Ureter (tissue), 1 donor: Measurements from ENCODE around the gene E2F1. TPM values are rescaled to one million over a fixed set of nuclear protein-coding genes. Genes with fewer than 3 reads are reported as not detected.
"Not testable (repeated sequence)": the region's sequence is repeated elsewhere in the genome, so short reads cannot be mapped to it uniquely, and the experiment has no call there.

Experiments
- DNase-seq: peaks from one replicate; pipeline ENCODE4 v3.0.0-alpha.2; 2020; ENCODE audit warnings: low spot score
- total RNA-seq: library from RNA; stranded (reverse); gene quantifications from one replicate; pipeline ENCODE4 v1.2.4, GENCODE V29; 2023
- donor health status: DM: yes; HTN: yes; CAD: no.

Gene E2F1
- total RNA-seq, 1 donor from 2014 or later: 2.0 TPM

GRCh38 chr20:33658929-33659328 is 27.3 kb downstream of the E2F1 start:
- no peak for DNase-seq

DNA sequence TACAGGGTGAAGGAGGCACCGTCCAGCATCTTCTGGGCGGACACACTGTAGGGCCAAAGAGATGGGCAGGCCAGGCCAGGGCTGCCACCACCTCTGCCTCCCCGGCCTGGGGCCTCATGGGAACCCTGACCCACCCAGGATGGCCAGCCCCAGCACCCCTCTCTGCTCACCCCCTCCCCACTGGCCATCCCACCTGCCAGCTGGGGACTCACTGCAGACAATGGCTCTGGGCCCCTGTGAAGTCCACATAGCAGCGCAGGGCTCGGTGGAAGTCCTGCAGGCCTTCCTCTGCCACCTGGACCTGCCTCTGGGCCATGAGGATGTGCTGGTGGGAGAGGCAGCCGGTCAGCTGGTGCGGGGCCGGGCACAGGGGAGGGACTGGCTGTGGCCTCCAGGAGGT is 27.7 kb downstream of the E2F1 start:
- no peak for DNase-seq

GRCh38 chr20:33657704-33658095 is 28.5 kb downstream of the E2F1 start:
- no peak for DNase-seq

- DNase-seq: no peak
Measured at GRCh38 chr20:33656783-33657703, 29.1 kb downstream of the E2F1 start.

DNA sequence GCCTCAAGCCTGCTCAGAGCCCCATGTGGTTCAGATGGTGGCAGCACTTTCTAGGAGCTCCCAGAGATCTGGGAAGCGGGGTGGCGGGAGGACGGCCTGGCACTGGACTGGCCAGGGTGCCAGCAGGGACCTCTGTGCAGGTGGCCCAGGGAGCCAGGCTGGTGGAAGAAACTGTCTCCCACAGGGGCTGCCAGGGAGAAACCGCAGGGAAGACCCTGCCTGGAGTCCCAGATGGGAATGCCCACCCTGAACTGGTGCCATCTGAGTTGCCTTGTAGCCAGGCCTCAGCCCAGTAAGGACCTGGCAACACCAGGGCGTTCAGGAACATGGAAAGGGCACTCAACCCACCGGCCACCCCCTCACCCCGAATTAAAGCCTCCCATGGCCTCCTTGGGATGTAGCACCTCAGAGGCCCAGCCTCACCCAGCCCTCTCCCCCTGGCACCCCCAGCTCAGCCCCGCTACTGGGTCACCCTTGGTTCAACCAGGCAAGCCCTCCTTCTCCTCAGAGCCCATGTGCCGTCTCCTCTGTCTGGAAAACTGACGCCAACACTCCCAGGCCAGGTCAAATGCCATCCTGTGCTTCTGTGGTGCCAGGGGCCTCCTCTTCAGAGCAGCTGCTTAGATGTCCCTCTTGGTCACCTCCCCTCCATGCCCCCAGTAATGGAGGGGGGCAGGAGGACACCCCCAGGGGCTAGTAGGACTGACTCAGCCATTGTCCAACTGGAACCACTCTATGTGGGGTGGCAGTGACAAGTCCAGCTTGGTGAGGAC is 30.0 kb downstream of the E2F1 start:
- DNase-seq: no peak

DNA sequence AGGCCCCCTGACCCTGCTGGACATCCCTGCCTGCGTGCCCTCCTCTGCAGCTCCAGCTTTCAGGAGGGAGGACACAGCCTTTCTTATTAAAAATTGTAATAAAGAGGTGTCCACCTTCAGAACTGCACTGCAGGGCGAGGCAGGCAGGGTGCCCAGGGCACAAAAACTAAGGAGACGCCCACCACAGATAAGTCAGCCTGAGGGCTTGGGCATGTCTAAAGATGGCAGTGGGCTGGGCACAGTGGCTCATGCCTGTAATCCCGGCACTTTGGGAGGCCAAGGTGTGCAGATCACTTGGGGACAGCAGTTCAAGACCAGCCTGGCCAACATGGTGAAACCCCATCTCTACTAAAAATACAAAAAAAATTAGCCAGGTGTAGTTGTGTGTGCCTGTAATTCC is 31.0 kb downstream of the E2F1 start:
- no peak for DNase-seq

DNA sequence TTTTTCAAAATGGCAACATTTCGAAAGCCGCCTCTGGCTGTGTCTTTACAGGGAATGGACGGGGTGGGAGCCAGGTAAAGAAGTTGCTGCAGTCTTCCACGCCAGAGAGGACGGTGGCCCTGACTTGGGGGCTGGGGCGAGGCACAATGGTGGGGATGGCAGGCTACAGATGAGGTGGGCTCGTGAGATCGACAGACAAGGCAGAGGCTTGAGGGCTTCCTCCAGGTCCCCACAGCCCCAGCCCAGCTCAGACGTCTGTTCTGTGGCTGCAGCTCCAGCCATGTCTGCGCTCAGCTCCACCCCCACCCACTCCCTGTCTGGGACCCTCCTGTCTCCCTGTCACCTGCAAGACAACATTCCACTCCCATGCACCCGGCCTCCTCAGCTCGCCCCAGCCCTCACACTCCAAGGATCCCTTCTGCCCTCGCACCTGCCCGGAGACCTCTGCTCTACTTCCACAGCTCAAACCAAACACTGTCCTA is 31.5 kb downstream of the E2F1 start:
- DNase-seq: no peak

- no peak for DNase-seq
Measured at GRCh38 chr20:33653900-33654596, 32.1 kb downstream of the E2F1 start.

GRCh38 chr20:33653218-33653899 is 32.8 kb downstream of the E2F1 start:
- no peak for DNase-seq

GRCh38 chr20:33651562-33652048 is 34.6 kb downstream of the E2F1 start:
- DNase-seq: no peak

- DNase-seq: no peak
Measured at GRCh38 chr20:33650753-33651561, 35.2 kb downstream of the E2F1 start.

DNA sequence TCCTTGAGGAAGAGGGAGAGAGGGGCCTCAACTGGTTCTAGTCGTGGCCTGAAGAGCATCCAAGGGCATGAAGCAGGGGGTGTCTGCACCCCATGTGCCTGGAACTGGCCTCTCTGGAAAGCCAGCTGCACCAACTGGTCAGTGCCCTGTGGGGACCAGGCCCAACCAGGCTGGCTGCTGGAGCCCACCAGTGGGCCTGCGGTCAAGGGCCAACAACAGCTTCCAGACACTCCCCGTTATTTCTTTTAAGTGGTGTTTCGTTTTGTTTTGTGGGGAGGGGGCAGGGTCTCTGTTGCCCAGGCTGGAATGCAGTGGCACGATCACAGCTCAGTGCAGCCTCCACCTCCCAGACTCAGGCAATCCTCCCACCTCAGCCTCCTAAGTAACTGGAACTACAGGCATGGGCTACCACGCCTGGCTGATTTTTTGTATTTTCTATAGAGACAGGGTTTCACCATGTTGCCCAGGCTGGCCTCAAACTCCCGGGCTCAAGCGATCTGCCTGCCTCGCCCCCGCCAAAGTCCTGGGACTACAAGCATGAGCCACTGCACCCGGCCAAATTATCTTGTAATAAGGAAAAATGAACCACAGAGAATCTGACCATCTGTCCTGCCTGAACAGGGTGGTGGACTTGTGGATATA is 36.0 kb downstream of the E2F1 start:
- DNase-seq: no peak

DNA sequence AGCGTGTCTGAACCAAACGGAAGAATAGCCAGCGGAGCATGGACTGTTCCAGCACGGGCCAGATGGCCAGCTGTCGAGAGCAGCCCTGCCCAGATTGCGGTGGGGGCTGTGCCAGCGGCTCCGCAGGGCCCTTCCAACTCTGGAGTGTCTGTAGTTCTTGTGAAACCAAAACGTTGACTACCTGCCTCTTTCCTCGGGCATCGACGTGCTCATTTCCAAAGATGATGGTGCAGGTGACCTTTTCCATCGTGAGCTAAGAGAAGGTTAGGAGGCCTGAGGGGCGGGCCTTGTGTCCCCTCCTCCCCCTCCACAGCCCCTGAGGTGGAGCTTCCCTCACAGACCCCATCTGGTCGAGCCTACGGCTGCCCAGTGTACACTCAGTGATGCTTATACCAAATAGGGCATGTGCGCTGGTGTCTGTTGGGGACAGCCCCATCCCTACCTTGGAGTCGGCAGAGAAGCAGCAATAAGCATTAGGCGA is 36.9 kb downstream of the E2F1 start:
- DNase-seq: no peak

GRCh38 chr20:33648396-33649004 is 37.7 kb downstream of the E2F1 start:
- DNase-seq: no peak

GRCh38 chr20:33647603-33648395 is 38.4 kb downstream of the E2F1 start:
- DNase-seq: no peak

GRCh38 chr20:33646959-33647602 is 39.1 kb downstream of the E2F1 start:
- not testable (repeated sequence) for DNase-seq

GRCh38 chr20:33646191-33646590 is 40.0 kb downstream of the E2F1 start:
- DNase-seq: no peak

GRCh38 chr20:33645396-33645795 is 40.8 kb downstream of the E2F1 start:
- no peak for DNase-seq
